ENCODE data around the gene LAMB1.

LAMB1 gene

DNA sequence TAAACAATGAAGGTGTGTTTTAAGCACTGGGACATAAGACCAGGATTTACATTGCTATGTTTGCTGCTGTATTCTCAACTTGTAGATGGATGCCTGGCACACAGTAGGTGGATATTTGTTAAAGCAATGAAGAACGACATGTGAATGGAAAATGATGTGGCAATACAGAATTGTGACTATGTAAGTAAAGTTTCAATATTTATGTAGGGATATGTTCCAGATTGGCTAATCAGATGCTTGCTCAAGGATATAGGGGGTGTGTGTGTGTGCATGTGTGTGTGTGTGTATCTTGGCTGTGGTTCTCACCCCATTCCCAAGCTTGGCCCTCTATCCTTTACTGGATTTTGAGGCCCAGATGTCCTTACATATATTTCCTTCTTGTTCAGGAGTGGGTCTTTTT is 42.7 kb upstream of the LAMB1 start:
- H3K27me3 ChIP-seq: peaks cover 11% of the 10 kb centered on the region

DNA sequence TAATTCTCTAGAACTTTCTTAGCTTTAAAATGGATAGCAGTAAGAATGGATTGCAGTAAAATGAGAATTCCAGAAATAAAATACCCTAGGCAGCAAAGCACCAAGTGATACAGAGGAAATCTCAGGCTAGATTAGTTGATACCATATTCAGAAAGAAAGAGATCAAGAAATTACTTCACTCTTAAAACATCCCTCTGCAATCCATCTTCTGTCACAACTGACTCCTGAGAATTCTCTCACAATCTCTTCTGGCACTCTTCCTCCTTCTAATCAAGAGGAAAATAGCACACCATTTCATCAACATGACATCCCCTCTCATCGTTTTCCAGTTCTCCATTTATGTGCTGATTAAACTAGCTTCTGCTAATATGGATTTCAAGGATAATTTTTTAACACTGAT is 42.2 kb upstream of the LAMB1 start:
- TF ChIP-seq, protein P1, sequence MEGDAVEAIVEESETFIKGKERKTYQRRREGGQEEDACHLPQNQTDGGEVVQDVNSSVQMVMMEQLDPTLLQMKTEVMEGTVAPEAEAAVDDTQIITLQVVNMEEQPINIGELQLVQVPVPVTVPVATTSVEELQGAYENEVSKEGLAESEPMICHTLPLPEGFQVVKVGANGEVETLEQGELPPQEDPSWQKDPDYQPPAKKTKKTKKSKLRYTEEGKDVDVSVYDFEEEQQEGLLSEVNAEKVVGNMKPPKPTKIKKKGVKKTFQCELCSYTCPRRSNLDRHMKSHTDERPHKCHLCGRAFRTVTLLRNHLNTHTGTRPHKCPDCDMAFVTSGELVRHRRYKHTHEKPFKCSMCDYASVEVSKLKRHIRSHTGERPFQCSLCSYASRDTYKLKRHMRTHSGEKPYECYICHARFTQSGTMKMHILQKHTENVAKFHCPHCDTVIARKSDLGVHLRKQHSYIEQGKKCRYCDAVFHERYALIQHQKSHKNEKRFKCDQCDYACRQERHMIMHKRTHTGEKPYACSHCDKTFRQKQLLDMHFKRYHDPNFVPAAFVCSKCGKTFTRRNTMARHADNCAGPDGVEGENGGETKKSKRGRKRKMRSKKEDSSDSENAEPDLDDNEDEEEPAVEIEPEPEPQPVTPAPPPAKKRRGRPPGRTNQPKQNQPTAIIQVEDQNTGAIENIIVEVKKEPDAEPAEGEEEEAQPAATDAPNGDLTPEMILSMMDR (IDR thresholded peaks at IDR 0.05): no peak
- Histone ChIP-seq H3K9me3 (no peaks in the 10 kb centered on the region), H3K36me3 (no peaks in the 10 kb centered on the region), H3K4me3 (ENCODE audit: low read depth in 1 of 2, low read length in 1 of 2) (no peak overlapping the region), H3K27me3 (peaks cover 11% of the 10 kb centered on the region), H3K4me1 (ENCODE audit: control insufficient read depth in 1 of 2, insufficient read depth in 1 of 2, low read depth in 1 of 2, low read length in 1 of 2) (no peaks in the 10 kb centered on the region), H3K27ac (no peak overlapping the region)

More for the DNA sequence above, 42.7 kb upstream of the LAMB1 start:
- Histone ChIP-seq H3K9me3 (no peaks in the 10 kb centered on the region), H3K4me3 (ENCODE audit: low read depth in 1 of 2, low read length in 1 of 2) (no peak overlapping the region), H3K27ac (no peak overlapping the region), H3K36me3 (no peaks in the 10 kb centered on the region), H3K4me1 (ENCODE audit: control insufficient read depth in 1 of 2, insufficient read depth in 1 of 2, low read depth in 1 of 2, low read length in 1 of 2) (no peaks in the 10 kb centered on the region)
- TF ChIP-seq, protein P1 (IDR thresholded peaks at IDR 0.05): no peak

DNA sequence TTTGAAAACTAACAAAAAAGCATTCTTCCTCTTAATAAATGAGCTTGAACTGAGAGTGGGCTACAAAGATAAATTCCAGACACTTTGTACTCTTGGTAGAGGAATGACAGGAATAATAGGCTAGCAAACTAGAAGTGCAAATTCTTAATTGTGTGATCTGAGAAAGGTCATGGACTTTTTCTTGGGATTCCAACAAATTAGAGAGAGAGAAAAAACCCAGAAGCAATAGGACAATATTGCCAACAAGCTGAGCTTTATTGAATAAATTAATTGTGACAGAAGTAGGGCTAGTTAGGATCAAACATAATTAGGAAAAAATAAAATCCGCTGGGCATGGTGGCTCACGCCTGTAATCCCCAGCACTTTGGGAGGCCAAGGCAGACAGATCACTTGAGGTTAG is 41.4 kb upstream of the LAMB1 start:
- Histone ChIP-seq H3K27ac (no peak overlapping the region), H3K4me3 (ENCODE audit: low read depth in 1 of 2, low read length in 1 of 2) (no peak overlapping the region), H3K36me3 (no peaks in the 10 kb centered on the region)

DNA sequence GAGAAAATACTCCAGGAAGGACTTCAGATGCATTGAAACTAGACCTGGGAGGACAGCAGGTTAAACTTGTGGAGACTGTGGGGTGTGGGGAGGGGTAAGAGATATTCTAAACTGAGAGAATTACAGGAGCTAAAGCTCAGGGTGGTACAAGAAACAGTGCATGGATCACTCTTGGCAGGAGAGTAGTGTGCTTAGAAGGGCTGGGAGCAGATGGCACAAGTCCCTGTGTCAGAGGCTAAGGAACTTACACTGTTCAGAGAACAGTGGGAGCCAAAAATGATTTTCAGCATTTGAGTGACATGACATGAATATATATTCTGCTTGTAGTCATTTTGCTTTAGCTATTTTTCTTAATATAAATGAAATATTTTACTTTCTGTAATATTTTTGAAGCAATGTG is 36.0 kb upstream of the LAMB1 start:
- no peaks in the 10 kb centered on the region for H3K36me3 ChIP-seq
- no peak overlapping the region for H3K4me3 ChIP-seq (ENCODE audit: low read depth in 1 of 2, low read length in 1 of 2)
- H3K4me1 ChIP-seq (ENCODE audit: control insufficient read depth in 1 of 2, insufficient read depth in 1 of 2, low read depth in 1 of 2, low read length in 1 of 2): no peaks in the 10 kb centered on the region
- TF ChIP-seq, protein P1 (IDR thresholded peaks at IDR 0.05): no peak
- no peaks in the 10 kb centered on the region for H3K9me3 ChIP-seq
- peaks cover 11% of the 10 kb centered on the region for H3K27me3 ChIP-seq
- H3K27ac ChIP-seq: no peak overlapping the region

More for the DNA sequence above, 41.4 kb upstream of the LAMB1 start:
- Histone ChIP-seq H3K9me3 (no peaks in the 10 kb centered on the region), H3K27me3 (peaks cover 11% of the 10 kb centered on the region), H3K4me1 (ENCODE audit: control insufficient read depth in 1 of 2, insufficient read depth in 1 of 2, low read depth in 1 of 2, low read length in 1 of 2) (no peaks in the 10 kb centered on the region)
- TF ChIP-seq, protein P1 (IDR thresholded peaks at IDR 0.05): no peak

DNA sequence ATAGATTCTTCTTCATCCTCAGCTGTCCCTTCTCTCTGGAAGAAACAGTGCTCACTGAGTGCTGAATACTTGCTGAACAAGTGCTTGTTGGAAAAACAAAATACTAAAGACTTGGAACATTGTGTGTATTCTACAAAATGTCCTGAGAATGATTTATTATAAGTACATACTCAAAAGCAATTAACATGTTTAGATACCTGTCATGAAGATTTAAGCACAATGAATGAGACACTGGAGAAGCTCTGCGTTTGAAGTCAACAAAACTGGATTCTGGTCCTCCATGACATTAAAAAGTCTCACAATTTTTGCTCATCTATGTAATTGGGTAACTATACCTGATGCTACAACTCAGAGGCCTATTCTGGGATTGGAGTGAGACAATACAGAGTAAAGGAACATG is 34.8 kb upstream of the LAMB1 start:
- Histone ChIP-seq H3K36me3 (no peaks in the 10 kb centered on the region), H3K27ac (no peak overlapping the region), H3K9me3 (no peaks in the 10 kb centered on the region), H3K27me3 (peaks cover 8% of the 10 kb centered on the region), H3K4me3 (ENCODE audit: low read depth in 1 of 2, low read length in 1 of 2) (no peak overlapping the region), H3K4me1 (ENCODE audit: control insufficient read depth in 1 of 2, insufficient read depth in 1 of 2, low read depth in 1 of 2, low read length in 1 of 2) (no peaks in the 10 kb centered on the region)
- TF ChIP-seq, protein P1 (IDR thresholded peaks at IDR 0.05): no peak

DNA sequence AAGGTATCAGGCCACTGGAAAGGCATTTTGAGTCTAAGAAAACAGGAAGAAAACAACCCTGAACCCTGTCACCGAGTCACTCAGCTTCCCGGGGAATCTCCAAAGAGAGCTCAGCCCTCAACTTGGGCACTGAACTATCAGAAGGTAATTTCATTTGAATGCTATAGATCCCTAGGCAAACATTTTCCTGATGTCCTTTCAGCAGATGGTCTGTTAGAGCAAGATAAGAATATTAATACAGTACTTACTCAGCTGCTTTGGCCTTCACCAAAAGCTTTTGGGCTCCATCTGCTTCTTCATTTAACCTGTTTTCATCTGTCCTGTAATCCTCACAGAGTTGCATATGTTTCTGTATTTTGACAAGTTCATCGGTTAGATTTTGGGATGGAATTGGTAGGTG is 34.2 kb upstream of the LAMB1 start:
- TF ChIP-seq, protein P1 (IDR thresholded peaks at IDR 0.05): no peak
- no peaks in the 10 kb centered on the region for H3K9me3 ChIP-seq
- H3K4me1 ChIP-seq (ENCODE audit: control insufficient read depth in 1 of 2, insufficient read depth in 1 of 2, low read depth in 1 of 2, low read length in 1 of 2): no peaks in the 10 kb centered on the region
- no peak overlapping the region for H3K27ac ChIP-seq
- H3K36me3 ChIP-seq: no peaks in the 10 kb centered on the region
- H3K27me3 ChIP-seq: peaks cover 8% of the 10 kb centered on the region
- H3K4me3 ChIP-seq (ENCODE audit: low read depth in 1 of 2, low read length in 1 of 2): no peak overlapping the region
